Spleen (tissue), 7 donors: ENCODE measurements around the gene LACRT.

ENCODE experiments used
- POLR2A ChIP-seq, 3 donors: fragments of 450-650 bp; IDR thresholded peaks; one replicate each; pipeline ENCODE4 v1.5.1; 2017; ENCODE audit warnings: antibody characterized with exemption in 3 of 3, mild to moderate bottlenecking in 1 of 3
- POLR2AphosphoS5 ChIP-seq, 3 donors: sonication (generic); formaldehyde crosslinking; IDR thresholded peaks; one replicate each; pipeline ENCODE4 v1.5.1; 2017; ENCODE audit warnings: antibody characterized with exemption in 3 of 3
- TF ChIP-seq, protein P1 (sequence below), 11 experiments: fragments of 200-600 bp in 7 of 11; fragments of 450-650 bp in 4 of 11; sonication (generic) in 4 of 11; IDR thresholded peaks in 8 of 11; conservative IDR thresholded peaks in 3 of 11; 1 replicate in 7 of 11; 2 replicates in 4 of 11; pipeline versions ENCODE4 v1.4.0 to v1.8.0; 2016 to 2021; ENCODE audit warnings: antibody characterized with exemption in 11 of 11, inconsistent platforms in 4 of 11, mild to moderate bottlenecking in 1 of 11
- donor health status: DM: no; HTN: no; CAD: no; lungs with moderate emphysema.
- donor health status: DM: no; HTN: no; CAD: no.
- donor health status: DM: no; HTN: no; CAD: no.

DNA sequence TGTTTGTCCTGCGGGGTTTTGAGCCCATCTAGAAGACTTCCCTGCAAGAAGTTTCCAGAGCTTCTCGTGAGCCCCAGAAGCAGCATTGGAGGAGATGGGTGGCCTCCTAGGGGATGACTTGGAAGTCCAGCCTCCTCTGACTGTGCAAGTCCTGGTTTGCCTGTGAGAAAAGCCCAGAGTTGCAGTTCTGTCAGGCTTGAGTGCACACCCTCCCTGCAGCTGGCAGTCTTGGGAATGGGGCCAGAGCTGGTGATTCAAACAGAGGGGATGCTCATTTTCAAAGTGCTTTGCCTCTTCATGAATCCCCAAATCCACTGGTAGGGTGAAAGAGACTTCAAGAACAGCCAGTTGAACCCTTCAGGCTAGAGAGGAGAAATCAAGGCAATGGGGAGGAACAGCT is 42.4 kb downstream of the LACRT start:
- TF ChIP-seq POLR2A (IDR thresholded peaks at IDR 0.05) (no peak), POLR2AphosphoS5 (IDR thresholded peaks at IDR 0.05) (no peak)
- TF ChIP-seq, protein P1, sequence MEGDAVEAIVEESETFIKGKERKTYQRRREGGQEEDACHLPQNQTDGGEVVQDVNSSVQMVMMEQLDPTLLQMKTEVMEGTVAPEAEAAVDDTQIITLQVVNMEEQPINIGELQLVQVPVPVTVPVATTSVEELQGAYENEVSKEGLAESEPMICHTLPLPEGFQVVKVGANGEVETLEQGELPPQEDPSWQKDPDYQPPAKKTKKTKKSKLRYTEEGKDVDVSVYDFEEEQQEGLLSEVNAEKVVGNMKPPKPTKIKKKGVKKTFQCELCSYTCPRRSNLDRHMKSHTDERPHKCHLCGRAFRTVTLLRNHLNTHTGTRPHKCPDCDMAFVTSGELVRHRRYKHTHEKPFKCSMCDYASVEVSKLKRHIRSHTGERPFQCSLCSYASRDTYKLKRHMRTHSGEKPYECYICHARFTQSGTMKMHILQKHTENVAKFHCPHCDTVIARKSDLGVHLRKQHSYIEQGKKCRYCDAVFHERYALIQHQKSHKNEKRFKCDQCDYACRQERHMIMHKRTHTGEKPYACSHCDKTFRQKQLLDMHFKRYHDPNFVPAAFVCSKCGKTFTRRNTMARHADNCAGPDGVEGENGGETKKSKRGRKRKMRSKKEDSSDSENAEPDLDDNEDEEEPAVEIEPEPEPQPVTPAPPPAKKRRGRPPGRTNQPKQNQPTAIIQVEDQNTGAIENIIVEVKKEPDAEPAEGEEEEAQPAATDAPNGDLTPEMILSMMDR (IDR thresholded peaks at IDR 0.05 in 8 of 11, conservative IDR thresholded peaks at IDR 0.05 in 3 of 11), result no peak
